DOHH2 (cell line): ENCODE measurements around the gene CNTN4.

Experiments used
- CTCF ChIP-seq: fragments of 200-600 bp; sonication (generic); IDR thresholded peaks from one replicate; pipeline ENCODE4 v1.5.1; 2014; ENCODE audit warnings: antibody characterized with exemption, mild to moderate bottlenecking, low read depth, low read length; ENCODE audit not compliant: poor library complexity, severe bottlenecking
- EZH2phosphoT487 ChIP-seq: fragments of 200-600 bp; sonication (generic); IDR thresholded peaks from 2 replicates; pipeline ENCODE4 v1.6.1; 2017; ENCODE audit warnings: borderline replicate concordance, mild to moderate bottlenecking, antibody characterized with exemption, low read length, moderate library complexity, mixed read lengths

- TF ChIP-seq CTCF (no peak), EZH2phosphoT487 (no peak)
Measured at GRCh38 chr3:2465842-2466241, 367.2 kb downstream of the CNTN4 start.
